Lower leg skin (tissue), 3 donors: ENCODE results near the gene VPS37B.

ENCODE experiments used
- CTCF ChIP-seq, 3 donors: fragments of 450-650 bp; IDR thresholded peaks; one replicate each; pipeline ENCODE4 v1.5.1; 2016; ENCODE audit warnings: antibody characterized with exemption in 3 of 3, mild to moderate bottlenecking in 3 of 3, moderate library complexity in 2 of 3
- POLR2A ChIP-seq, 2 donors: fragments of 450-650 bp; IDR thresholded peaks; one replicate each; pipeline ENCODE4 v1.6.1; 2016 to 2017; ENCODE audit warnings: antibody characterized with exemption in 2 of 2, mild to moderate bottlenecking in 1 of 2, moderate library complexity in 1 of 2

GRCh38 chr12:122835750-122836026 lies 60.2 kb downstream of the VPS37B start:
- TF ChIP-seq CTCF (IDR thresholded peaks at IDR 0.05) (no peak), POLR2A (IDR thresholded peaks at IDR 0.05) (no peak)
